HepG2 (cell line): Measurements from ENCODE around the gene PTPRF. TPM values are rescaled to one million over a fixed set of nuclear protein-coding genes. Genes with fewer than 3 reads are reported as not detected.

ENCODE experiments used
- ARNT ChIP-seq: fragments of 450-650 bp; IDR thresholded peaks from 2 replicates; pipeline ENCODE4 v1.6.1; 2017
- CHD2 ChIP-seq: IDR thresholded peaks from 2 replicates; pipeline ENCODE4 v1.6.1; 2011; ENCODE audit warnings: low read depth, low read length, improper control_type of control experiment
- JARID2 ChIP-seq: sonication (generic); formaldehyde crosslinking; IDR thresholded peaks from 2 replicates; pipeline ENCODE4 v1.8.1; 2023; ENCODE audit warnings: missing genetic modification reagents, inconsistent platforms; ENCODE audit not compliant: insufficient replicate concordance
- MEIS1 ChIP-seq: sonication (generic); formaldehyde crosslinking; IDR thresholded peaks from 2 replicates; pipeline ENCODE4 v1.9.0; 2021; ENCODE audit warnings: mild to moderate bottlenecking, missing genetic modification reagents, moderate library complexity, borderline replicate concordance
- NAIF1 ChIP-seq: sonication (generic); formaldehyde crosslinking; IDR thresholded peaks from 2 replicates; pipeline ENCODE4 v1.5.0; 2020; ENCODE audit warnings: mild to moderate bottlenecking, missing genetic modification reagents, borderline replicate concordance
- RBAK ChIP-seq: sonication (generic); formaldehyde crosslinking; IDR thresholded peaks from 2 replicates; pipeline ENCODE4 v1.5.1; 2020; ENCODE audit warnings: mild to moderate bottlenecking, missing genetic modification reagents
- SATB2 ChIP-seq: sonication (generic); formaldehyde crosslinking; IDR thresholded peaks from 2 replicates; pipeline ENCODE4 v1.5.0; 2020; ENCODE audit warnings: missing genetic modification reagents
- SRF ChIP-seq: IDR thresholded peaks from 2 replicates; pipeline ENCODE4 v1.6.1; 2011; ENCODE audit warnings: mild to moderate bottlenecking, low read depth, low read length, moderate library complexity
- ZBTB7B ChIP-seq: sonication (generic); formaldehyde crosslinking; IDR thresholded peaks from 2 replicates; pipeline ENCODE4 v1.4.0; 2020; ENCODE audit warnings: missing genetic modification reagents
- ZKSCAN5 ChIP-seq: sonication (generic); formaldehyde crosslinking; IDR thresholded peaks from 2 replicates; pipeline ENCODE4 v1.5.1; 2020; ENCODE audit warnings: mild to moderate bottlenecking, missing genetic modification reagents
- ZNF10 ChIP-seq: sonication (generic); formaldehyde crosslinking; IDR thresholded peaks from 2 replicates; pipeline ENCODE4 v1.4.0; 2020; ENCODE audit warnings: mild to moderate bottlenecking, low read depth, missing genetic modification reagents, borderline replicate concordance
- ZNF3 ChIP-seq: IDR thresholded peaks from 2 replicates; pipeline ENCODE4 v1.7.0; 2017; ENCODE audit warnings: inconsistent platforms
- ZNF335 ChIP-seq: sonication (generic); formaldehyde crosslinking; IDR thresholded peaks from 2 replicates; pipeline ENCODE4 v1.4.0; 2020; ENCODE audit warnings: missing genetic modification reagents
- ZNF431 ChIP-seq: sonication (generic); formaldehyde crosslinking; IDR thresholded peaks from 2 replicates; pipeline ENCODE4 v1.9.0; 2022; ENCODE audit warnings: missing genetic modification reagents, low read depth, mild to moderate bottlenecking, borderline replicate concordance
- ZNF543 ChIP-seq: sonication (generic); formaldehyde crosslinking; IDR thresholded peaks from 2 replicates; pipeline ENCODE4 v1.4.0; 2020; ENCODE audit warnings: mild to moderate bottlenecking, missing genetic modification reagents
- ZNF616 ChIP-seq: sonication (generic); formaldehyde crosslinking; IDR thresholded peaks from 2 replicates; pipeline ENCODE4 v1.5.0; 2020; ENCODE audit warnings: low read depth, mild to moderate bottlenecking, missing genetic modification reagents
- ZNF777 ChIP-seq: sonication (generic); formaldehyde crosslinking; IDR thresholded peaks from 2 replicates; pipeline ENCODE4 v1.4.0; 2020; ENCODE audit warnings: missing genetic modification reagents
- ZNF839 ChIP-seq: sonication (generic); formaldehyde crosslinking; IDR thresholded peaks from 2 replicates; pipeline ENCODE4 v1.4.0; 2020; ENCODE audit warnings: missing genetic modification reagents, mild to moderate bottlenecking, borderline replicate concordance
- polyA plus RNA-seq, 8 experiments: library from polyadenylated mRNA; depleted of rRNA in 3 of 8; stranded (reverse) in 7 of 8; unstranded in 1 of 8; fragments of >200 nt; fragmentation: Illumina TruSeq in 4 of 8; extraction: Trizol in 4 of 8; gene quantifications; 2 replicates each; pipeline versions ENCODE4 v1.2.1 to v1.2.3, GENCODE V29; 2011 to 2016; ENCODE audit warnings: low read depth in 4 of 8, missing spikeins in 1 of 8, mixed read lengths in 1 of 8; ENCODE audit not compliant: insufficient read depth in 1 of 8
- total RNA-seq, 5 experiments: library from RNA; depleted of rRNA; stranded (reverse); fragments of >200 nt; fragmentation: Illumina TruSeq; extraction: Trizol; gene quantifications; 2 replicates each; pipeline ENCODE4 v1.2.3, GENCODE V29; 2016; ENCODE audit warnings: low read depth in 1 of 5
- TF ChIP-seq, protein P1 (sequence below): IDR thresholded peaks from 2 replicates; pipeline ENCODE4 v1.6.1; 2016; ENCODE audit warnings: low read depth
- TF ChIP-seq, protein P2 (sequence below): sonication (generic); formaldehyde crosslinking; IDR thresholded peaks from 2 replicates; pipeline ENCODE4 v1.4.0; 2020; ENCODE audit warnings: mild to moderate bottlenecking, missing genetic modification reagents
- TF ChIP-seq, protein P3 (sequence below): sonication (generic); formaldehyde crosslinking; IDR thresholded peaks from 2 replicates; pipeline ENCODE4 v1.4.0; 2020; ENCODE audit warnings: mild to moderate bottlenecking, missing genetic modification reagents
- TF ChIP-seq, protein P4 (sequence below): sonication (generic); formaldehyde crosslinking; IDR thresholded peaks from 2 replicates; pipeline ENCODE4 v1.5.1; 2020; ENCODE audit warnings: mild to moderate bottlenecking, missing genetic modification reagents, borderline replicate concordance

PTPRF gene
- total and polyA plus RNA-seq, 2 of the 13 experiments (the other 11 are each of a cell fraction or from before 2014, with no cell fraction given) = 55.9 to 167 TPM

DNA sequence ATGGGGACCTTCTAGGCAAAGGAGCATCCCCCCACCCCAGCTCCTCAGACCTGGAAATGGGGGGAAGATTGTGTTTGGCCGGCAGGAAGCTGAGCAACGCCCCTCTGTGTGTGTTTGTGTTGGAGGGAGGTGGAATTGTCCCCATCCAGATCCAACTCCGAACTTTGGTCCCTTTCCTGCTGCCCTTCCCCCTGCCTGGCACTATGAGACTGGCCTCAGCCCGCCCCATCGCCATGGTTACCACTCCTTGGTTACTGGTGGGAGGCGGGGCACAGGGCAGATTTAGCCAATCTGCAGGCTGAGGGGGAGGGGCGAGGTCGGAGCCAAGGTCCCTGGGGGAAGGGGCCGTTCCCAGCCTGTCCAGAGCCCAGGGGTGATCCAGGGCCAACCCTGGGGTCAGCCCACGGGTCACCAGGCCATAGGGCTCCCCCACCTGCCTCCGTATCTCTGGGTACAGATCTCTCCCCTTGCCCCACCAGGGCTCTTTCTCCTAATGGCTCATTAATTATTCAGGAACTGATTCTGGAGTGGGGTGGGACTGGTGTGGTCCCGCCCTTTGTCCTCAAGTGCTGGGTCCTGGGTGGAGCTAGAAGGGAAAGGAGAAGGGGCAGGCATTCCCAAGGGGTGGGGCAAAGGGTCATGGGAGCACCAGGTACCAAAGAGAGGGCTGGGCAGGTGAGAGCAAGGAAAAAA is 15.2 kb downstream of the PTPRF start (continued):
- TF ChIP-seq, protein P1, sequence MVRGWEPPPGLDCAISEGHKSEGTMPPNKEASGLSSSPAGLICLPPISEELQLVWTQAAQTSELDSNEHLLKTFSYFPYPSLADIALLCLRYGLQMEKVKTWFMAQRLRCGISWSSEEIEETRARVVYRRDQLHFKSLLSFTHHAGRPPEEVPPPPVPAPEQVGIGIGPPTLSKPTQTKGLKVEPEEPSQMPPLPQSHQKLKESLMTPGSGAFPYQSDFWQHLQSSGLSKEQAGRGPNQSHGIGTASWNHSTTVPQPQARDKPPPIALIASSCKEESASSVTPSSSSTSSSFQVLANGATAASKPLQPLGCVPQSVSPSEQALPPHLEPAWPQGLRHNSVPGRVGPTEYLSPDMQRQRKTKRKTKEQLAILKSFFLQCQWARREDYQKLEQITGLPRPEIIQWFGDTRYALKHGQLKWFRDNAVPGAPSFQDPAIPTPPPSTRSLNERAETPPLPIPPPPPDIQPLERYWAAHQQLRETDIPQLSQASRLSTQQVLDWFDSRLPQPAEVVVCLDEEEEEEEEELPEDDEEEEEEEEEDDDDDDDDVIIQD (CRISPR knock-in tag) = peak; percentile 13; the same call in 1 of the 2 replicates
- TF ChIP-seq, protein P2, sequence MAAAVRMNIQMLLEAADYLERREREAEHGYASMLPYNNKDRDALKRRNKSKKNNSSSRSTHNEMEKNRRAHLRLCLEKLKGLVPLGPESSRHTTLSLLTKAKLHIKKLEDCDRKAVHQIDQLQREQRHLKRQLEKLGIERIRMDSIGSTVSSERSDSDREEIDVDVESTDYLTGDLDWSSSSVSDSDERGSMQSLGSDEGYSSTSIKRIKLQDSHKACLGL (CRISPR knock-in tag) = no peak
- TF ChIP-seq ZNF777 (CRISPR knock-in tag) (no peak), SRF (0 out of 2 replicates have a peak, but pooled peaks have one; percentile 13), ARNT (no peak), ZNF543 (no peak), ZNF335 (CRISPR knock-in tag) (no peak), ZBTB7B (CRISPR knock-in tag) (peak; percentile 65), NAIF1 (CRISPR knock-in tag) (no peak), ZKSCAN5 (no peak), RBAK (CRISPR knock-in tag) (no peak), CHD2 (peak; percentile 84), MEIS1 (CRISPR knock-in tag) (peak; percentile 58; the same call in 1 of the 2 replicates), ZNF3 (no peak), ZNF616 (no peak), SATB2 (CRISPR knock-in tag) (no peak), ZNF839 (CRISPR knock-in tag) (no peak), ZNF10 (CRISPR knock-in tag) (no peak), ZNF431 (CRISPR knock-in tag) (no peak), JARID2 (CRISPR knock-in tag) (no peak)
- TF ChIP-seq, protein P3, sequence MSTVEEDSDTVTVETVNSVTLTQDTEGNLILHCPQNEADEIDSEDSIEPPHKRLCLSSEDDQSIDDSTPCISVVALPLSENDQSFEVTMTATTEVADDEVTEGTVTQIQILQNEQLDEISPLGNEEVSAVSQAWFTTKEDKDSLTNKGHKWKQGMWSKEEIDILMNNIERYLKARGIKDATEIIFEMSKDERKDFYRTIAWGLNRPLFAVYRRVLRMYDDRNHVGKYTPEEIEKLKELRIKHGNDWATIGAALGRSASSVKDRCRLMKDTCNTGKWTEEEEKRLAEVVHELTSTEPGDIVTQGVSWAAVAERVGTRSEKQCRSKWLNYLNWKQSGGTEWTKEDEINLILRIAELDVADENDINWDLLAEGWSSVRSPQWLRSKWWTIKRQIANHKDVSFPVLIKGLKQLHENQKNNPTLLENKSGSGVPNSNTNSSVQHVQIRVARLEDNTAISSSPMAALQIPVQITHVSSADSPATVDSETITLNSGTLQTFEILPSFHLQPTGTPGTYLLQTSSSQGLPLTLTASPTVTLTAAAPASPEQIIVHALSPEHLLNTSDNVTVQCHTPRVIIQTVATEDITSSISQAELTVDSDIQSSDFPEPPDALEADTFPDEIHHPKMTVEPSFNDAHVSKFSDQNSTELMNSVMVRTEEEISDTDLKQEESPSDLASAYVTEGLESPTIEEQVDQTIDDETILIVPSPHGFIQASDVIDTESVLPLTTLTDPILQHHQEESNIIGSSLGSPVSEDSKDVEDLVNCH = no peak
- TF ChIP-seq, protein P4, sequence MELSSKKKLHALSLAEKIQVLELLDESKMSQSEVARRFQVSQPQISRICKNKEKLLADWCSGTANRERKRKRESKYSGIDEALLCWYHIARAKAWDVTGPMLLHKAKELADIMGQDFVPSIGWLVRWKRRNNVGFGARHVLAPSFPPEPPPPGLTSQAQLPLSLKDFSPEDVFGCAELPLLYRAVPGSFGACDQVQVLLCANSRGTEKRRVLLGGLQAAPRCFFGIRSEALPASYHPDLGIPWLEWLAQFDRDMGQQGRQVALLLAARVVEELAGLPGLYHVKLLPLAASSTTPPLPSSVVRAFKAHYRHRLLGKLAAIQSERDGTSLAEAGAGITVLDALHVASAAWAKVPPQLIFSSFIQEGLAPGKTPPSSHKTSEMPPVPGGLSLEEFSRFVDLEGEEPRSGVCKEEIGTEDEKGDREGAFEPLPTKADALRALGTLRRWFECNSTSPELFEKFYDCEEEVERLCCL (CRISPR knock-in tag) = no peak
